HepG2 (cell line): ENCODE results near the gene NFATC2. TPM values are rescaled to one million over a fixed set of nuclear protein-coding genes. Genes with fewer than 3 reads are reported as not detected.

ENCODE experiments used
- ATAC-seq: fragments of 200-7000 bp; cut with Tn5 transposase; 3 replicates; pipeline ENCODE4 v1.9.1; 2020; ENCODE audit warnings: mild to moderate bottlenecking, moderate library complexity
- BruUV-seq: library from RNA; stranded (reverse); fragments of 400-500 nt; replicated peaks from 2 replicates; lab custom pipeline; 2021; lab: Mats Ljungman, UMichigan
- CTCF ChIA-PET: fragments of 300-600 bp; formaldehyde crosslinking; extraction: SDS; loops from one replicate; lab custom pipeline; 2021; ENCODE audit warnings: low total read pairs, inconsistent platforms, low intra/inter-chr PET ratio; lab: Yijun Ruan, JAX
- POLR2A ChIA-PET: fragments of 350-600 bp; sonication (Branson Sonifier 250); formaldehyde crosslinking; loops from one replicate; lab custom pipeline; 2020; ENCODE audit warnings: antibody characterized with exemption, inconsistent platforms; lab: Yijun Ruan, JAX
- DNase-seq: peaks from one replicate; pipeline ENCODE4 v3.0.0-alpha.2; 2015; ENCODE audit warnings: low spot score
- FAIRE-seq: peaks from 3 replicates; lab custom pipeline; 2011; peaks lifted over from hg19 to GRCh38; lab: Jason Lieb, UNC
- H2AFZ ChIP-seq: one replicate; pipeline ENCODE4 v1.6.1; 2011; ENCODE audit warnings: low read length, inconsistent platforms
- H3K27ac ChIP-seq: fragments of 300-600 bp; 3 replicates; pipeline ENCODE4 v1.8.0; 2011; ENCODE audit warnings: mixed run types, mild to moderate bottlenecking, mixed read lengths, low read length, inconsistent platforms; ENCODE audit not compliant: insufficient read depth; ENCODE audit errors: extremely low read length
- H3K27me3 ChIP-seq, 2 experiments: fragments of 200-600 bp in 1 of 2; 2 replicates in 1 of 2; 3 replicates in 1 of 2; pipeline versions ENCODE4 v1.6.0 to v1.8.0; 2011; ENCODE audit warnings: low read length in 2 of 2, mild to moderate bottlenecking in 2 of 2, moderate library complexity in 2 of 2, inconsistent platforms in 1 of 2; ENCODE audit not compliant: insufficient read depth in 2 of 2, control insufficient read depth in 1 of 2
- H3K36me3 ChIP-seq, 2 experiments: fragments of 200-600 bp in 1 of 2; replicated peaks in 1 of 2; 2 replicates in 1 of 2; 3 replicates in 1 of 2; pipeline versions ENCODE4 v1.5.1 to v1.8.0; 2011; ENCODE audit warnings: low read length in 2 of 2, inconsistent platforms in 1 of 2; ENCODE audit not compliant: insufficient read depth in 2 of 2, control insufficient read depth in 1 of 2
- H3K4me1 ChIP-seq: 2 replicates; pipeline ENCODE4 v1.5.1; 2012; ENCODE audit warnings: low read length, inconsistent platforms; ENCODE audit not compliant: insufficient read depth
- H3K4me2 ChIP-seq: 2 replicates; pipeline ENCODE4 v1.6.0; 2011; ENCODE audit warnings: low read depth, low read length, inconsistent platforms
- H3K4me3 ChIP-seq, 3 experiments: fragments of 200-600 bp in 1 of 3; sonication (generic), shearing (Covaris generic) in 1 of 3; replicated peaks in 1 of 3; 2 replicates each; pipeline ENCODE4 v1.5.1; 2011 to 2016; ENCODE audit warnings: low read length in 3 of 3, inconsistent platforms in 2 of 3, low read depth in 2 of 3, mild to moderate bottlenecking in 2 of 3, control low read depth in 1 of 3, mixed read lengths in 1 of 3; ENCODE audit not compliant: insufficient read depth in 1 of 3
- H3K79me2 ChIP-seq: one replicate; pipeline ENCODE4 v1.6.1; 2011; ENCODE audit warnings: low read length, inconsistent platforms; ENCODE audit not compliant: insufficient read depth
- H3K9ac ChIP-seq: 2 replicates; pipeline ENCODE4 v1.6.0; 2011; ENCODE audit warnings: mild to moderate bottlenecking, low read depth, low read length, inconsistent platforms; ENCODE audit not compliant: insufficient read depth
- H3K9me3 ChIP-seq: 2 replicates; pipeline ENCODE4 v1.5.1; 2012; ENCODE audit warnings: mild to moderate bottlenecking, low read length
- H4K20me1 ChIP-seq: 2 replicates; pipeline ENCODE4 v1.6.0; 2011; ENCODE audit warnings: inconsistent platforms, mild to moderate bottlenecking, low read length, moderate library complexity; ENCODE audit not compliant: insufficient read depth
- ARID2 ChIP-seq: sonication (generic); formaldehyde crosslinking; IDR thresholded peaks from 2 replicates; pipeline ENCODE4 v1.8.1; 2022; ENCODE audit warnings: mild to moderate bottlenecking, missing genetic modification reagents, borderline replicate concordance
- GABPB1 ChIP-seq: IDR thresholded peaks from 2 replicates; pipeline ENCODE4 v1.6.1; 2016; ENCODE audit warnings: mild to moderate bottlenecking, missing genetic modification reagents, moderate library complexity, missing compliant biosample characterization
- GMEB2 ChIP-seq: IDR thresholded peaks from 2 replicates; pipeline ENCODE4 v1.6.1; 2016; ENCODE audit warnings: missing biosample characterization, missing genetic modification reagents, low read depth
- ISL2 ChIP-seq: sonication (generic); formaldehyde crosslinking; IDR thresholded peaks from 2 replicates; pipeline ENCODE4 v1.5.0; 2020; ENCODE audit warnings: missing genetic modification reagents
- PHF21A ChIP-seq: sonication (generic); formaldehyde crosslinking; IDR thresholded peaks from 2 replicates; pipeline ENCODE4 v1.5.0; 2020; ENCODE audit warnings: mild to moderate bottlenecking, missing genetic modification reagents
- PRPF4 ChIP-seq: fragments of 200-400 bp; formaldehyde crosslinking; IDR thresholded peaks from 2 replicates; pipeline ENCODE4 v1.6.1; 2016; ENCODE audit warnings: low read length, low read depth; ENCODE audit not compliant: poor library complexity, severe bottlenecking
- TCF7 ChIP-seq: sonication (generic); IDR thresholded peaks from 2 replicates; pipeline ENCODE4 v1.6.1; 2016; ENCODE audit warnings: antibody characterized with exemption, low read depth
- TOPORS ChIP-seq: sonication (generic); formaldehyde crosslinking; IDR thresholded peaks from 2 replicates; pipeline ENCODE4 v1.8.0; 2023; ENCODE audit warnings: mild to moderate bottlenecking, missing genetic modification reagents
- ZMYM3 ChIP-seq: sonication (generic); formaldehyde crosslinking; IDR thresholded peaks from 2 replicates; pipeline ENCODE4 v1.5.1; 2020; ENCODE audit warnings: mild to moderate bottlenecking, missing genetic modification reagents
- ZNF629 ChIP-seq: sonication (generic); formaldehyde crosslinking; conservative IDR thresholded peaks from 2 replicates; pipeline ENCODE4 v1.5.0; 2020; ENCODE audit warnings: missing genetic modification reagents
- ZNF773 ChIP-seq: sonication (generic); formaldehyde crosslinking; IDR thresholded peaks from 2 replicates; pipeline ENCODE4 v1.4.0; 2020; ENCODE audit warnings: missing genetic modification reagents, borderline replicate concordance
- WGBS: methylation state at CpG from one replicate; pipeline ENCODE4 v1.1.6; 2017; ENCODE audit warnings: low lambda C conversion rate; 5-methylcytosine and 5-hydroxymethylcytosine counted together
- in situ Hi-C: cut with HindIII; loops from 2 replicates; pipeline ENCODE4 v1.10.0; 2017; ENCODE audit warnings: low pct_unique_long_range_greater_than_20kb; ENCODE audit not compliant: extremely low pct_ligation_motif_present
- intact Hi-C: fragments of 100-400 bp; cut with micrococcal nuclease; formaldehyde crosslinking; loops from one replicate; pipeline ENCODE4 v1.10.0; 2022; ENCODE audit not compliant: unreplicated experiment
- polyA plus RNA-seq, 8 experiments: library from polyadenylated mRNA; depleted of rRNA in 3 of 8; stranded (reverse) in 7 of 8; unstranded in 1 of 8; fragments of >200 nt; fragmentation: Illumina TruSeq in 4 of 8; extraction: Trizol in 4 of 8; gene quantifications; 2 replicates each; pipeline versions ENCODE4 v1.2.1 to v1.2.3, GENCODE V29; 2011 to 2016; ENCODE audit warnings: low read depth in 4 of 8, missing spikeins in 1 of 8, mixed read lengths in 1 of 8; ENCODE audit not compliant: insufficient read depth in 1 of 8
- total RNA-seq, 5 experiments: library from RNA; depleted of rRNA; stranded (reverse); fragments of >200 nt; fragmentation: Illumina TruSeq; extraction: Trizol; gene quantifications; 2 replicates each; pipeline ENCODE4 v1.2.3, GENCODE V29; 2016; ENCODE audit warnings: low read depth in 1 of 5
- TF ChIP-seq, protein P1 (sequence below): sonication (generic); formaldehyde crosslinking; conservative IDR thresholded peaks from 2 replicates; pipeline ENCODE4 v1.8.0; 2022; ENCODE audit warnings: low read depth, missing genetic modification reagents
- TF ChIP-seq, protein P2 (sequence below): IDR thresholded peaks from 2 replicates; pipeline ENCODE4 v1.6.1; 2018; ENCODE audit warnings: missing genetic modification reagents
- TF ChIP-seq, protein P3 (sequence below): sonication (generic); formaldehyde crosslinking; IDR thresholded peaks from 2 replicates; pipeline ENCODE4 v1.5.0; 2020; ENCODE audit warnings: missing genetic modification reagents

Gene NFATC2
- total and polyA plus RNA-seq, 2 of the 13 experiments (the other 11 are each of a cell fraction or from before 2014, with no cell fraction given), result 1.9 to 3.3 TPM

DNA sequence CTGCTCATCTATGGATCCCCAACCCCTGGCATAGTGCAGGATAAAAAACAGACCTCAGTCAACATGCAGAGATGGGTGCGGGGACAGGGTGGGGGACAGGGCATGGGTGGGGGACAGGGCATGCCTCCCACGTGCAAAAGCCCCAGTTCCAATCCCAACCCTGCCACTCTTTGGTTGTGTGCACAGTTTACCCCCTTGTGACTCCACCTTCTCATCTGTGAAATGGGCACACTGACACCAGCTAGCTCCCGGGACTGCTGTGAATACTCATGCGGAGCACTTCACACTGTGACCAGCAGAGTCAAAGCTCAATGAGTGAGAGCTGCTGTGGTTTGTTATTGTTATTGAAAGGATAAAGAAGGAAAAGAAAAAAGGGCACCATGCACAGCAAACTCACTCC lies 69.3 kb downstream of the NFATC2 start:
- 97% methylated on average over 4 of the region's 4 CpGs for WGBS
- no peak overlapping the region for H3K9ac ChIP-seq
- ATAC-seq (no peak), FAIRE-seq (no peak), DNase-seq (no peak)
- H3K4me3 ChIP-seq, result no peak overlapping the region
- intact Hi-C loops (no loop called here), in situ Hi-C loops (no loop called here)
- ChIA-PET CTCF (no interaction called here), POLR2A (no interaction called here)
- H3K36me3 ChIP-seq, result peaks cover 5 to 34% of the 10 kb centered on the region in 2 experiments; a peak in 4 of 5 replicates
- H3K4me2 ChIP-seq, result no peak overlapping the region
- no TSS peak for BruUV-seq
- no peaks in the 10 kb centered on the region for H4K20me1 ChIP-seq
- no peaks in the 10 kb centered on the region for H3K4me1 ChIP-seq
- no peak overlapping the region for H2AFZ ChIP-seq
- TF ChIP-seq ZMYM3 (peak; percentile 32; the same call in 1 of the 2 replicates), PHF21A (CRISPR knock-in tag) (no peak), ZNF629 (CRISPR knock-in tag) (peak; percentile 95)
- TF ChIP-seq, protein P1, sequence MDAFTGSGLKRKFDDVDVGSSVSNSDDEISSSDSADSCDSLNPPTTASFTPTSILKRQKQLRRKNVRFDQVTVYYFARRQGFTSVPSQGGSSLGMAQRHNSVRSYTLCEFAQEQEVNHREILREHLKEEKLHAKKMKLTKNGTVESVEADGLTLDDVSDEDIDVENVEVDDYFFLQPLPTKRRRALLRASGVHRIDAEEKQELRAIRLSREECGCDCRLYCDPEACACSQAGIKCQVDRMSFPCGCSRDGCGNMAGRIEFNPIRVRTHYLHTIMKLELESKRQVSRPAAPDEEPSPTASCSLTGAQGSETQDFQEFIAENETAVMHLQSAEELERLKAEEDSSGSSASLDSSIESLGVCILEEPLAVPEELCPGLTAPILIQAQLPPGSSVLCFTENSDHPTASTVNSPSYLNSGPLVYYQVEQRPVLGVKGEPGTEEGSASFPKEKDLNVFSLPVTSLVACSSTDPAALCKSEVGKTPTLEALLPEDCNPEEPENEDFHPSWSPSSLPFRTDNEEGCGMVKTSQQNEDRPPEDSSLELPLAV, result no peak
- no peak overlapping the region for H3K27ac ChIP-seq
- H3K9me3 ChIP-seq, result no peaks in the 10 kb centered on the region
- H3K79me2 ChIP-seq, result no peaks in the 10 kb centered on the region
- no peaks in the 10 kb centered on the region for H3K27me3 ChIP-seq

- POLR2A ChIA-PET, result no interaction called here
- Histone ChIP-seq H3K9me3 (no peaks in the 10 kb centered on the region), H3K36me3 (peaks cover 5 to 34% of the 10 kb centered on the region in 2 experiments; a peak in 4 of 5 replicates), H3K79me2 (no peaks in the 10 kb centered on the region), H3K4me1 (no peaks in the 10 kb centered on the region), H3K4me3 (no peak overlapping the region), H2AFZ (no peak overlapping the region), H3K27me3 (no peaks in the 10 kb centered on the region), H3K27ac (no peak overlapping the region), H3K4me2 (no peak overlapping the region), H4K20me1 (no peaks in the 10 kb centered on the region), H3K9ac (no peak overlapping the region)
- in situ Hi-C loops (no loop called here), intact Hi-C loops (no loop called here)
- BruUV-seq, result no TSS peak
- CTCF ChIA-PET, result no interaction called here
- ATAC-seq (no peak), DNase-seq (no peak), FAIRE-seq (no peak)
- WGBS, result 96% methylated on average over 3 of the region's 3 CpGs
- TF ChIP-seq GABPB1 (CRISPR knock-in tag) (no peak), ARID2 (no peak), TCF7 (no peak), PRPF4 (no peak), GMEB2 (CRISPR knock-in tag) (no peak), ZNF773 (CRISPR knock-in tag) (no peak), ISL2 (no peak), TOPORS (CRISPR knock-in tag) (no peak)
- TF ChIP-seq, protein P2, sequence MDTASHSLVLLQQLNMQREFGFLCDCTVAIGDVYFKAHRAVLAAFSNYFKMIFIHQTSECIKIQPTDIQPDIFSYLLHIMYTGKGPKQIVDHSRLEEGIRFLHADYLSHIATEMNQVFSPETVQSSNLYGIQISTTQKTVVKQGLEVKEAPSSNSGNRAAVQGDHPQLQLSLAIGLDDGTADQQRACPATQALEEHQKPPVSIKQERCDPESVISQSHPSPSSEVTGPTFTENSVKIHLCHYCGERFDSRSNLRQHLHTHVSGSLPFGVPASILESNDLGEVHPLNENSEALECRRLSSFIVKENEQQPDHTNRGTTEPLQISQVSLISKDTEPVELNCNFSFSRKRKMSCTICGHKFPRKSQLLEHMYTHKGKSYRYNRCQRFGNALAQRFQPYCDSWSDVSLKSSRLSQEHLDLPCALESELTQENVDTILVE, result no peak
- TF ChIP-seq, protein P3, sequence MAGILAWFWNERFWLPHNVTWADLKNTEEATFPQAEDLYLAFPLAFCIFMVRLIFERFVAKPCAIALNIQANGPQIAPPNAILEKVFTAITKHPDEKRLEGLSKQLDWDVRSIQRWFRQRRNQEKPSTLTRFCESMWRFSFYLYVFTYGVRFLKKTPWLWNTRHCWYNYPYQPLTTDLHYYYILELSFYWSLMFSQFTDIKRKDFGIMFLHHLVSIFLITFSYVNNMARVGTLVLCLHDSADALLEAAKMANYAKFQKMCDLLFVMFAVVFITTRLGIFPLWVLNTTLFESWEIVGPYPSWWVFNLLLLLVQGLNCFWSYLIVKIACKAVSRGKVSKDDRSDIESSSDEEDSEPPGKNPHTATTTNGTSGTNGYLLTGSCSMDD, result no peak
These were observed 71.6 kb downstream of the NFATC2 start for GRCh38 chr20:51470907-51471411.
